ENCODE data around the gene SCUBE1.

SCUBE1 gene

DNA sequence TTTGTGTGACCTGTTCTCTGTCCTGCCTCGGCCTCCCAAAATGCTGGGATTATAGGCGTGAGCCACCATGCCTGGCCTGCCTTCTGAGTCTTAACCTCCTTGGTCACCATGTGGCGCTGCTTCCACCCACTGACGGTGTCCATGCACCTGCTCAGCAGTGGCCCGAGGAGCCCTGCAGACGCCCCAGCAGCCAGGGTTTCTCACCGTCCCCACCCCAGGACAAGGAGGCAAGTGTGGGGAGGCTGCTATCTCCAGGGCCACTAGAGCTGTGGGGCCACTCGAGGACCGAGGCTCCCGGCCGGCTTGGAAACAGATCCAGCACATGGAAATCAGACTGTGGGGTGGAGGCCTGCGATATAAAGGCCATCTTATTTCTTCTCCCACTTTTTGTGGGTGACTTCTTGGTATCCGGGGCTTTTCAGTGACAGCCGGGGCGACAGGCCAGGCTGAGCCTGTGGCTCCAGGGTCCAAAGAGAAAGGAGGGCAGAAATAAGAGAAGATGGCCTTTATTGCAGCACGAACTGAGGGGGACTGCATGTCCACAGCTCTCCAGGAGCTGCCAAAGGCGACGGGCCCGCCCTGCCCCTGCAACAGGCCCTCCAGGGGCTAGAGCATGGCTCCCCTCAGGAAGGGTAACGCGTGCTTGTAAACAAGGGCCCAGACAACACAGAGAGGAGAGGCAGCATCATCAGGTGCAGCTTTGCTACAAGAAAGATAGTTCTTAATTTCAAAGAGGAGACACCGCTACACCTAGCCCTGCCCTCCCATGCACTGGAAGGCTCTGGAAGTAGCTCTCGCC, 176.8 kb downstream of the SCUBE1 start:
- peaks cover 5% of the 10 kb centered on the region; the same call in 1 of the 2 replicates for H3K36me3 ChIP-seq (ENCODE audit: insufficient read depth, low read length)
- TF ChIP-seq, protein P1, sequence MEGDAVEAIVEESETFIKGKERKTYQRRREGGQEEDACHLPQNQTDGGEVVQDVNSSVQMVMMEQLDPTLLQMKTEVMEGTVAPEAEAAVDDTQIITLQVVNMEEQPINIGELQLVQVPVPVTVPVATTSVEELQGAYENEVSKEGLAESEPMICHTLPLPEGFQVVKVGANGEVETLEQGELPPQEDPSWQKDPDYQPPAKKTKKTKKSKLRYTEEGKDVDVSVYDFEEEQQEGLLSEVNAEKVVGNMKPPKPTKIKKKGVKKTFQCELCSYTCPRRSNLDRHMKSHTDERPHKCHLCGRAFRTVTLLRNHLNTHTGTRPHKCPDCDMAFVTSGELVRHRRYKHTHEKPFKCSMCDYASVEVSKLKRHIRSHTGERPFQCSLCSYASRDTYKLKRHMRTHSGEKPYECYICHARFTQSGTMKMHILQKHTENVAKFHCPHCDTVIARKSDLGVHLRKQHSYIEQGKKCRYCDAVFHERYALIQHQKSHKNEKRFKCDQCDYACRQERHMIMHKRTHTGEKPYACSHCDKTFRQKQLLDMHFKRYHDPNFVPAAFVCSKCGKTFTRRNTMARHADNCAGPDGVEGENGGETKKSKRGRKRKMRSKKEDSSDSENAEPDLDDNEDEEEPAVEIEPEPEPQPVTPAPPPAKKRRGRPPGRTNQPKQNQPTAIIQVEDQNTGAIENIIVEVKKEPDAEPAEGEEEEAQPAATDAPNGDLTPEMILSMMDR (conservative IDR thresholded peaks at IDR 0.05; ENCODE audit: low read length) = no peak
- TF ChIP-seq EZH2phosphoT487 (IDR thresholded peaks at IDR 0.05; ENCODE audit: borderline replicate concordance) = no peak
- no peak overlapping the region for H3K9ac ChIP-seq (ENCODE audit: low read depth, low read length, poor library complexity, severe bottlenecking)
- H2AFZ ChIP-seq (ENCODE audit: low read length) = no peak overlapping the region
- no peak overlapping the region for H3K4me3 ChIP-seq (ENCODE audit: low read length, poor library complexity, severe bottlenecking)
- H3K79me2 ChIP-seq (ENCODE audit: insufficient read depth, low read length) = no peaks in the 10 kb centered on the region
- H3K9me3 ChIP-seq (ENCODE audit: insufficient read depth, low read depth, low read length) = no peaks in the 10 kb centered on the region
- H3F3A ChIP-seq (ENCODE audit: low read depth) = no peaks in the 10 kb centered on the region
- H3K9me2 ChIP-seq (replicated peaks; ENCODE audit: low read depth, low read length) = no peaks in the 10 kb centered on the region
- peaks cover 16% of the 10 kb centered on the region for H3K4me1 ChIP-seq (ENCODE audit: insufficient read depth, low read length, poor library complexity, severe bottlenecking)
- H4K20me1 ChIP-seq (ENCODE audit: insufficient read depth, low read length, poor library complexity, severe bottlenecking) = no peaks in the 10 kb centered on the region
- no peak overlapping the region for H3K4me2 ChIP-seq (ENCODE audit: low read depth, low read length, poor library complexity, severe bottlenecking)
- no peaks in the 10 kb centered on the region for H3K27me3 ChIP-seq (ENCODE audit: insufficient read depth, low read length, poor library complexity, severe bottlenecking)

DNA sequence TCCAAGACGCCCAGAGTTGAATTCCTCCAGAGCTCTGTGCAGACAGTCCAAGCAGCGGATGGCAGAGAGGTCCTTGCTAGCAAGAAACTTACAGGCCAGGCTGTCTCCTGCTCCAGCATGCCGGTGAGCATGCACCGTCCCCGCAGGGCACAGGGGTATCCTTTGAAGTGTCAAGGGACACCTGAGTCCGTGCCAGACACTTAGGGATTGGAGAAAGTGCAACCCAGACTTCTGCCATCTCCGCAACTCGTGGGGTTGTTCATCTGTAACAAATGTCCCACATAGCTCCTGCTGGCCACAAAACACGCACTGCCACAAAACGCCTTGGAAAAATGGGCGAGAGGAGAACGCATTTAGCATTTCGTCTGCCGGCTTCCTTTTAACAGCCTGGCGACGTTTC, 178.5 kb downstream of the SCUBE1 start:
- TF ChIP-seq EZH2phosphoT487 (IDR thresholded peaks at IDR 0.05; ENCODE audit: borderline replicate concordance) = no peak
- TF ChIP-seq, protein P1 (conservative IDR thresholded peaks at IDR 0.05; ENCODE audit: low read length) = no peak
- Histone ChIP-seq H2AFZ (ENCODE audit: low read length) (no peak overlapping the region), H3K9me3 (ENCODE audit: insufficient read depth, low read depth, low read length) (no peaks in the 10 kb centered on the region), H3K9ac (ENCODE audit: low read depth, low read length, poor library complexity, severe bottlenecking) (no peak overlapping the region), H3K4me2 (ENCODE audit: low read depth, low read length, poor library complexity, severe bottlenecking) (no peak overlapping the region), H3K79me2 (ENCODE audit: insufficient read depth, low read length) (no peaks in the 10 kb centered on the region), H3K9me2 (replicated peaks; ENCODE audit: low read depth, low read length) (no peaks in the 10 kb centered on the region), H3K4me1 (ENCODE audit: insufficient read depth, low read length, poor library complexity, severe bottlenecking) (no peaks in the 10 kb centered on the region), H3K4me3 (ENCODE audit: low read length, poor library complexity, severe bottlenecking) (no peak overlapping the region), H4K20me1 (ENCODE audit: insufficient read depth, low read length, poor library complexity, severe bottlenecking) (no peaks in the 10 kb centered on the region), H3F3A (ENCODE audit: low read depth) (no peaks in the 10 kb centered on the region), H3K27me3 (ENCODE audit: insufficient read depth, low read length, poor library complexity, severe bottlenecking) (no peaks in the 10 kb centered on the region), H3K36me3 (ENCODE audit: insufficient read depth, low read length) (peaks cover 8% of the 10 kb centered on the region; the same call in 1 of the 2 replicates)

DNA sequence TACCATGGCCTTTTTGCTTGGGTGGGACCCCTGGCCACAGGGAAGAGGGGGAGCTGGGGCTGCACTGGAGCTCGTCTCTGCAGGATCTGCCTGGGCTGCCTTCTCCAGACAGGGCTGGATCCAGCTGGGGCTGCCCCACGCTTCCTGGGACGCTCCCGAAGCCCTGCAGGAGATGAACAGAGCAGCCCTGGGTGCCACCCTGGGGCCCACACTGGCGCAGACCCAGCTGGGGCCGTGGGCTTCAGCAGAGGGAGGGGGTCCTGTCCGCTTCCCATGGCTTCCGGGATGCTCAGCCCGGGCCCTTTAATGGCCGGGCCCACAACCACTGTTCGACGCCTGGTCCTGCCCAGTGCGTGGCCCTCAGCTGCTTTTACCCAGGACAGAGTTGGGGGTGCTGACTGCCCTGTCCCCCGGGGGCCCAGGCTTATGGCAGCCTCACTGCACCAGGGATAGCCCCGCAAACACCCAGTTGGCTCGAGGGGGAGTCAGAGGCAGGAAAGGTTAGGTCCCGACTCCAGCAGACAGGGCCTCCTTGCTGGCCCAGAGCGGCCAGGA, 179.9 kb downstream of the SCUBE1 start:
- Histone ChIP-seq H3K27me3 (ENCODE audit: insufficient read depth, low read length, poor library complexity, severe bottlenecking) (no peaks in the 10 kb centered on the region), H4K20me1 (ENCODE audit: insufficient read depth, low read length, poor library complexity, severe bottlenecking) (no peaks in the 10 kb centered on the region), H3K9ac (ENCODE audit: low read depth, low read length, poor library complexity, severe bottlenecking) (no peak overlapping the region), H3K4me1 (ENCODE audit: insufficient read depth, low read length, poor library complexity, severe bottlenecking) (no peaks in the 10 kb centered on the region), H3K9me3 (ENCODE audit: insufficient read depth, low read depth, low read length) (no peaks in the 10 kb centered on the region), H3K36me3 (ENCODE audit: insufficient read depth, low read length) (peaks cover 8% of the 10 kb centered on the region; the same call in 1 of the 2 replicates), H3K4me2 (ENCODE audit: low read depth, low read length, poor library complexity, severe bottlenecking) (no peak overlapping the region), H3K79me2 (ENCODE audit: insufficient read depth, low read length) (no peaks in the 10 kb centered on the region), H2AFZ (ENCODE audit: low read length) (no peak overlapping the region), H3K9me2 (replicated peaks; ENCODE audit: low read depth, low read length) (no peaks in the 10 kb centered on the region), H3K4me3 (ENCODE audit: low read length, poor library complexity, severe bottlenecking) (no peak overlapping the region), H3F3A (ENCODE audit: low read depth) (no peaks in the 10 kb centered on the region)
- TF ChIP-seq, protein P1 (conservative IDR thresholded peaks at IDR 0.05; ENCODE audit: low read length) = no peak
- no peak for TF ChIP-seq EZH2phosphoT487 (IDR thresholded peaks at IDR 0.05; ENCODE audit: borderline replicate concordance)

All from Loucy (cell line).